GM13977 (cell line): ENCODE measurements around the gene LIPC.
"Not testable (repeated sequence)": the region's sequence is repeated elsewhere in the genome, so short reads cannot be mapped to it uniquely, and the experiment has no call there.

Experiments used
- DNase-seq: peaks from one replicate; pipeline ENCODE4 v3.0.0; 2012; ENCODE audit warnings: low spot score
- in situ Hi-C: fragments of 300-500 bp; cut with MboI; formaldehyde crosslinking; loops from one replicate; pipeline ENCODE4 v1.12.0; 2022; ENCODE audit warnings: low sequenced_read_pairs, low pct_unique_long_range_greater_than_20kb, mixed read lengths, inconsistent platforms; ENCODE audit not compliant: unreplicated experiment
- TF ChIP-seq, protein P1 (sequence below): IDR thresholded peaks from 2 replicates; pipeline ENCODE4 v1.5.1; 2012; ENCODE audit warnings: mild to moderate bottlenecking, control low read depth; ENCODE audit not compliant: insufficient read depth; ENCODE audit errors: extremely low read depth, missing control alignments

The LIPC gene

DNA sequence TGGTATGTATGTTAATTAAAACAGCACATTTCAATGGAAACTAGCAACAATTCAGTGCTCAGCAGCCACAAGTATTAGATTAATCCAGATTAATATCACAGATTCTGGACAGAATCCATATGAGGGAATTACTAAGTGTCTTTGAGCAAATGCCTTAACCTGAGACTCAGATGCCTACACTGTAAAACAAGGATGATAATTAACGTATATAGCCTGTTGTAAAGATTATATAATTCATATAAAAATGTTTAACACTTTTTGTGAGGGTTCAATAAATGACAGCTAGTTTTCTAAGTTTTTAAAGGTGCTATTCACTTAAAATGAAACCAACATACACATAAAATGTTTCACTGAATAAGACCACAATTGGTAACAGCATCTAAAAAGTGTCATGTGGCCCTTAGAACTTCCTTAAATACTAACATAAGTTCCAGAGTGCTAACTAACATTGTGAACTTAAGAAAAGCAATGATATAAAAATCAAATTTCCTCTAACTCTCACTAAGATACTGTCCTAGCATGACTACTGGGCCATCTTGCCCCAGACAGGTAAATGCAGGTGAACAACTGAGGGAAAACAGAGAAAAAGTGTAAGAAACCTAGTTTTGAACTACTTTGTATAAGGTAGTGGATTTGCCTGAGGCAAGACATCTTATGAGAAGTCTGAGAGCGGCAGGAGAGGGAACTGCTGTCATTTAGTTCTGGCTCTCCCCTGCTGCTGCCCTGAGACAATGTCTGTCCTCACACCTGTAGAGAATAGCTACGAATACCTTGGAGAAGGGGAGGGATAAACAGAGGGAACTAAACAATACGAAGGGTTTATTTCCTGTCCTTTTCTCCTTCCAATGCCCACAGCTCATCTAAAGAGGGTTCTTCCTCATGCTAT is 166.4 kb downstream of the LIPC start:
- DNase-seq = no peak
- TF ChIP-seq, protein P1, sequence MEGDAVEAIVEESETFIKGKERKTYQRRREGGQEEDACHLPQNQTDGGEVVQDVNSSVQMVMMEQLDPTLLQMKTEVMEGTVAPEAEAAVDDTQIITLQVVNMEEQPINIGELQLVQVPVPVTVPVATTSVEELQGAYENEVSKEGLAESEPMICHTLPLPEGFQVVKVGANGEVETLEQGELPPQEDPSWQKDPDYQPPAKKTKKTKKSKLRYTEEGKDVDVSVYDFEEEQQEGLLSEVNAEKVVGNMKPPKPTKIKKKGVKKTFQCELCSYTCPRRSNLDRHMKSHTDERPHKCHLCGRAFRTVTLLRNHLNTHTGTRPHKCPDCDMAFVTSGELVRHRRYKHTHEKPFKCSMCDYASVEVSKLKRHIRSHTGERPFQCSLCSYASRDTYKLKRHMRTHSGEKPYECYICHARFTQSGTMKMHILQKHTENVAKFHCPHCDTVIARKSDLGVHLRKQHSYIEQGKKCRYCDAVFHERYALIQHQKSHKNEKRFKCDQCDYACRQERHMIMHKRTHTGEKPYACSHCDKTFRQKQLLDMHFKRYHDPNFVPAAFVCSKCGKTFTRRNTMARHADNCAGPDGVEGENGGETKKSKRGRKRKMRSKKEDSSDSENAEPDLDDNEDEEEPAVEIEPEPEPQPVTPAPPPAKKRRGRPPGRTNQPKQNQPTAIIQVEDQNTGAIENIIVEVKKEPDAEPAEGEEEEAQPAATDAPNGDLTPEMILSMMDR = no peak
- in situ Hi-C loops = no loop called here

DNA sequence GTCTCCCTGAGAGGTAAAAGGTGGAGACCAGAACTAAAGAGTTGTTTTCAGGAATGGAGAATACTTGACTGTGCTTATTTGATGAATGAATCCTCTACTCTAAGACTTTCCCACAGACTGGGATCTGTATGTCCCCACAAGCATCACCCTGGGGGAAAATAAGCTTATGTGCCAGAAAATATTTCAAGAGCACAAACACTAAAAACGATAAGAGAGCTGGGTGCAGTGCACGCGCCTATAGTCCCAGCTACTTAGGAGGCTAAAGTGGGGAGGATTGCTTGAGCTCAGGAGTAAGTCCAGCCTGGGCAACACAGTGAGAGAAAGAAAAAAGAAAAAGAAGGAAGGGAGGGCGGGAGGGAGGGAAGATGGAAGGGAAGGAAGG is 167.0 kb downstream of the LIPC start:
- in situ Hi-C loops = no loop called here
- TF ChIP-seq, protein P1 = no peak
- DNase-seq = no peak

DNA sequence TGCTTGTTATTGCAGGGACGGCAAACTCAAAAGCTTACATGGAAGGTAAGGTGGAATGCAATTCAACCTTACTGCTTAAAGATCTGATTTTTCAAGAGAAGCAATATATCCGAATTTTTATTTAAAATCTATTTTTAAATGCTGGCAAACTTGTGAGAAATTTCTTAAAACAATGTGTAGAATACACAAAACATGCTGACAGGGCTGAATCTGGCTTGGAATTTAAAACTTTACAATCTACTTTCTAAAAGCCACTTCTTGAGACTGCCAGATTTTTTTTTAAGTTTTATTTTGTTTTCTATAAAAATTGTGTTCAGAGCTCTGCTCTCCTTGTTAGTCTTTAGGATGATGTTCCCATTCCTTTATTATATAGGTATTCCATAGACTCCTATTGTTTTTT is 171.0 kb downstream of the LIPC start:
- DNase-seq = no peak
- in situ Hi-C loops = no loop called here
- TF ChIP-seq, protein P1 = no peak

DNA sequence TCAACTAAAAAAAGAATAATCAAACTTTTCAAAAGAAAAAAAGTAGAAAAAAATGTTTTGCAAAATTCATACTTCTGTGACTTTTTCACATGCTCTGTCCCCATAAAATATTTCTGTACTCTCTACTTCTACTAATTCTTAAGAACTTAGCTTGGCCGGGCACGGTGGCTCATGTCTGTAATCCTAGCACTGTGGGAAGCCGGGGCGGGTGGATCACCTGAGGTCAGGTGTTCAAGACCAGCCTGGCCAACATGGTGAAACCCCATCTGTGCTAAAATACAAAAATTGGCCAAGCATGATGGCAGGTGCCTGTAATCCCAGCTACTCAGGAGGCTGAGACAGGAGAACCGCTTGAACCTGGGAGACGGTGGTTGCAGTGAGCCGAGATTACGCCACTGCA is 172.1 kb downstream of the LIPC start:
- in situ Hi-C loops, DNase-seq: not testable (repeated sequence)

DNA sequence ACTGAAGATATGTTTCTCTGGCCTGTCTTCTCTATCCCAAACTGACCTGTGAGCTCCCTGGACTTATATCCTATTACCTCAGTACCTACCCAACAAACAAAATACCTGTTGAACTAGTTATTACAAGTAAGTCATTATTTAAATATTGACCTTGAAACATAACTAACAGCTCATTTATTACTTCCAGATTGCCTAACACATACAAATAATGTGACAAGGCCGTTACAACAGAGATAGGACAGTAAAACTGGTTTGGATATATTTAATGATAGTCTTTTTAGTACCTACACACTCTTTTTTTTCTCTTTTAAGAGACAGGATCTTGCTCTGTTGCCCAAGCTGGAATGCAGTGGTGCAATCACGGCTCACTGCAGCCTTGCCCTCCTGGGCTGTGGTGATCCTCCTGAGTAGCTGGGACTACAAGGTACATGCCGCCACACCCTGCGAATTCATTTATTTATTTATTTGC is 172.7 kb downstream of the LIPC start:
- TF ChIP-seq, protein P1 = no peak
- DNase-seq = no peak
- in situ Hi-C loops = no loop called here

DNA sequence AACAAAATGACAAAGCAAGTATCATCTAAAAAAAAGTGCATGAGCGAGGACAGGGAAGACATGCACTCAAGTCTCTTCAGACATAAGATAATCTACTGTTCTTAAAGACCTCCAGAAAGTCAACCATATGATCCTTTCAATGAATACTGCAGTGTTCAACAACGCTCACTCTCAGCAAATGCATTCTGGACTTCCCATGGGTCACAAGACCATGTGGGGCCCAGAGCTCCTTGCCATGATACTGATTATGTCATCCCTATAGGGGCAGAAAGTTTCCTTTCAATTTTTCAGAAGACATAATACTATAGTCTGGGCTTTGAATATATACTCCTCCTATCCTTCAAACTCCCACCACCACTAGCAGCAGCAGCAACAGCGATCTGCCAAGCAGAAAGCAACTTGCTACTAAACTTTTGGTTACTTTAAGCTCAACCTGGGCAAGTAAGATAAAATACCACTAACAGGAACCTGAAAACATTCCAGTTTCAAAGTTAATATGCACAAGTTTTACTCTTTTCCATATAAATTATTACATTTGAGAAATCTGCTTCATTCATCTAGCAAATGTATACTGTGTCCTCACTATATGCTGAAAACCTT is 174.2 kb downstream of the LIPC start:
- no peak for DNase-seq
- in situ Hi-C loops = no loop called here
- TF ChIP-seq, protein P1 = no peak

DNA sequence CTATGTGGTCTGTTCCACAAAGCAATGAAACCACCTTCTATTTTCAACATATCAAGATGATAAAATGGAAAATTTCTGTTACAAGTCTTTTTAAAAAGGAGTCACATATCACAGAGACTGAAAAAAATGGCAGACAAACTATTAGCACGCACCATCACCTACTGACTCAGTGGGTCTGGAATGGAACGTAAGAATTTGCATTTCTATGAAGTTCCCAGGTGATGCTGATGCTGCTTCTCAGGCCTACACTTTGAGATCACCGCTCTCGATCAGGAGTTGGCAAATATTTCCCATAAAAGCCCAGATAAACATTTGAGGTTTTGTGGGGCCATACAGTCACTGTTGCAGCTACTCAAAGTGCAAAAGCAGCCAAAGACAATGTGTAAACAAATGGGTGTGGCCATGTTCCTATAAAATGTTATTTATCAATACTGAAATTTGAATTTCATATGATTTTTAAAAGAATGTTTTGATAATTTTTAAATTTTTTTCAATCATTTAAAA is 174.8 kb downstream of the LIPC start:
- TF ChIP-seq, protein P1 = no peak
- in situ Hi-C loops = no loop called here
- no peak for DNase-seq
